Measurements from ENCODE around the gene GMEB2.

DNA sequence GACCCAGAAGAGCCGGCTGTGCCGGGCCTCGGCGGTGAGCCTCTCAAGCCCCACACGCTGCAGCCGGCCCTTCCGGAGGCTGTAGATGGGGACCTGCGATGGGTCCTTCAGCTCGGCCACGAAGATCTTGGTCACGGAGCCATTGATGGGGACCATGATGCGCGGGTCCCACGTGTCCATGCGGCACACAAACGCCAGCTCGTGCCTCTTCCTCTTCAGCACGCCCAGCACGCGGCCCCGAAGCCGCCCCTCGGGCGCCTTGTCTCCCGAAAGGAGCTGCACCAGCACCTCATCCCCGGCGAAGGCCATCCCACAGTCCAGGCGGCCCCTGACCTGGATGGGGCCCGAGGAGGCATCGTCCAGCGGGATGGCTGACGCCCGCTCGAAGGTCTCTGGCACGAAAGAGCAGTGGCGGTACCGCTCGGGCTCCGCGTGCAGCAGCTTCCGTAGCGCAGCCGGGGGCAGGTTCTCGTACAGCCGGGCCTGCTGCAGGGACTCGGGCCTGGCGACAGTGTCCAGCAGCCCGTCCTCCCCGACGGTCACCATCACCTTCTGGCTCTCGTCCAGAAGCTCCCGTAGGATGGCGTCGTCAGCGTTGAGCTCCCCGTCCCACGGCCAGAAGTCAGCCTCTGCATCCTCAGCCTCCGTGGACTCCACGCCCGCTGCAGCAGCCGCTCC, 61.7 kb downstream of the GMEB2 start:
- TF ChIP-seq CTCF (IDR thresholded peaks at IDR 0.05) (no peak), EP300 (IDR thresholded peaks at IDR 0.05) (no peak), POLR2A (IDR thresholded peaks at IDR 0.05) (no peak)
